ENCODE measurements around the gene CNN1.

Gene CNN1

GRCh38 chr19:11538232-11539036 lies at the start of gene CNN1:
CNN1 (plus strand) TSS chr19:11538851; CDS start chr19:11538928, 77 bp downstream.
- H3K4me3 ChIP-seq (ENCODE audit: low read depth, low read length), result peak within 1 kb of the TSS; percentile 35

DNA sequence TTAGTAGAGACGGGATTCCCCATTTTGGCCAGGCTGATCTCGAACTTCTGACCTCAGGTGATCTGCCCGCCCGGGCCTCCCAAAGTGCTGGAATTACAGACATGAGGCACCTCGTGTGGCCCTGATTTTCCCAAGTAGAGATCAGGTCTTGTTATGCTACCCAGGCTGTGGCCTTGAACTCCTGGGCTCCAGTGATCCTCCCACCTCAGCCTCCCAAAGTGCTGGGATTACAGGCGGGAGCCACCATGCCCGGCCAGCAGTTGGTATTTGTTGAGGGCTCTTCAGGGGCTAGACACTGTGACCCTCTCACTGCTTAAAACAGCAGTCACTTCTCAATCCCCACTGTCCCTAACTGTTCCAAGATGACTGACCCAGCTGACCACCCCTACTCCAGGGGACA lies 49.3 kb upstream of the CNN1 start:
- no peak overlapping the region for H3K4me3 ChIP-seq (ENCODE audit: low read depth, low read length)

DNA sequence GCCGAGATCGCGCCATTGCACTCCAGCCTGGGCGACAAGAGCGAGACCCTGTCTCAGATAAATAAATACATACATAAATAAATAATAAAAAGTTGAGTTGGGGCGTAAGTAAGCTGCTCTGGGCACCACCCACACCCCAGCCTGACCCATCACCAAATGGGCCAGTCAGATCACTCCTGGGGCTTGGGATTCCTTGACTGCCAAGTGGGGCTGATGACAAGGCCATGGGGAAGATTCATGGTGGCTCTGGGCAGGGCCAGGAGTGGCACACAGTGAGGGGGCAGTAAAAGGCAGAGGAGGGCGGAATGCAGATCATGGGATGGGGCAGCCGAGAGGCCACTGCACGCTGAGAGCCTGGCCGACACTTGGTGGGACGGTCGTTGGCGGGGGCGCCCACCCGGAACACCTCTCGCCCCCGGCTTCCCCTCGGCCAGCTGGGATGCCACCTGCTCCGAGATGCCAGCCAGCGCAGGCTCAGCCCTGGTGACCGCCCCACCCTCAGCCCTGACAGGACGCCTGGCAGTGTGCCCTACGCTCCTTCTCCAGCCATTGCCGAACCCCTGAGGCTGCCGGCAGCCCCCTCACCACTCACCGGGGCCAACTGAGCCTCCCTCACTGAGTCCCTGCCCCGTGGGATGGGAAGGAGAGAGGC lies 43.9 kb upstream of the CNN1 start:
- no peak overlapping the region for H3K4me3 ChIP-seq (ENCODE audit: low read depth, low read length)

DNA sequence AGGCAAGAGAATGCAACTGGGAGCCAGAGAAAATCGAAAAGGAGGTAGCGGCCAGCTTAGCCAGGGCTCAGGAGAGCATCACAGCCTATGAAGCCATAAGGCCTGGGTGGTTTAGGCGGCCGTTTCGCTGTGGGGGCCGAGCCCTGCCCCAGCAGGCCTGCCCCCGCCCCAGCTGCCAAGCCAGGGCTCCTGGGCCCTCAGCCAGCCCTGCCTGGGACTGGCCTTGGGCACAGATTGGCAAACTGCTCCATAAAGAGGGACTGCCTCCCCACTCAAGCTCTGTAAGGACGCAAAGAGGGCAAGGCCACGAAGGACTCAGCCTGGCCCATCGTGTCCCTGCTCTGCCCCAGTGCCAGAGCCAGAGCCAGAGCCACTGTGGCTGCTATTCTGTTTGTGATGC lies 43.2 kb upstream of the CNN1 start:
- H3K4me3 ChIP-seq (ENCODE audit: low read depth, low read length), result no peak overlapping the region

GRCh38 chr19:11495885-11496284 lies 42.8 kb upstream of the CNN1 start:
- no peak overlapping the region for H3K4me3 ChIP-seq (ENCODE audit: low read depth, low read length)

GRCh38 chr19:11496391-11497163 lies 42.1 kb upstream of the CNN1 start:
- H3K4me3 ChIP-seq (ENCODE audit: low read depth, low read length), result no peak overlapping the region

GRCh38 chr19:11499220-11499726 lies 39.4 kb upstream of the CNN1 start:
- H3K4me3 ChIP-seq (ENCODE audit: low read depth, low read length), result no peak overlapping the region

DNA sequence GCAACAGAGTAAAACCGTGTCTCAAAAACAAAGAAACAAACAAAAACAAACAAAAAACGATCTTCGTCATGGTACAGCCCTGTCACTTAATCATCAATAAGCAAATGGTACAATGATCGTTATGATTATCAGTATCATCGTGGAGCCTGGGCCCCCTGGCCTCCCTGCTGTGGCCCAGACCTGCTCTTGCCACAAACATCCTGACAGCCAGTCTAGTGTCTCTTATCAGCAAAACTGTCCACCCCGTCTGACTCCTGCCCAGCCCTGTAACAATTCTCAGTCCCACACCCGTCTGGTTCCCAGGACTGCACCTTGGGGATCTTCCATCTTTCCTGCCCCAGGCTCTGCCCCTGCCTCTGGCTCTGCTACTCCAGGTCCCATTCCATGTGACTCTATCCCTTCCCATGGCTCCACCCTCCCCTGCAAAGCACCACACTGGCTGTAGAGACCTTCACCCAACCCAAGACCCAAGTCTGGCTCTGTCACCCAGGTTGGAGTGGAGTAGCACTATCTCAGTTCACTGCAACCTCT lies 38.7 kb upstream of the CNN1 start:
- H3K4me3 ChIP-seq (ENCODE audit: low read depth, low read length), result no peak overlapping the region

DNA sequence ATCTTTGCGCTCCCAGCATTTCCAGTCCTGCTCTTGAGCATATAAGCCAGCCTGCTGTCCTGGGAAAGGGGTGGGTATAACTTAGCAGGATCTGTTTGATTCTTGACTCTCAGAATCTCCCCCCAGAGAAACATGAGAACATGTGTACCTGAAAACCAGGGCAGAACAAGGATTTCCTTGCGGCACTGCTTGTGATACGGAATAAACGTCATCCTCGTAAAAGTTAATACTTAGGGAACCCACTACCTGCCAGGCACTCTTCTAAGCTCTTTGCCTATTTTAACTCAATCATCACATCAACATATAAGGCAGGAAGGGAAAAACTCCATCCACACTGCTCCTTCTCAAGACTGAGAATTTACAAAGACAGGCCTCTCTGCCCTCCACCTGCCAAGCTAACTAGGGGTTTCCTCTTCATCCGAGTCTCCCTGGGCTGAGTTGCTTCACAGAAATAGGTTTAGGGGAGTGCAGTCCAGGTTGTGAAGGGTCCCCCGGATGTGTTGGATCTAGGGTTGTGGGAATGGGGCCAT lies 34.1 kb upstream of the CNN1 start:
- peak overlapping the region; percentile 30 for H3K4me3 ChIP-seq (ENCODE audit: low read depth, low read length)

- H3K4me3 ChIP-seq (ENCODE audit: low read depth, low read length), result peak overlapping the region; percentile 70
Observed at GRCh38 chr19:11505032-11505503, 33.6 kb upstream of the CNN1 start.

DNA sequence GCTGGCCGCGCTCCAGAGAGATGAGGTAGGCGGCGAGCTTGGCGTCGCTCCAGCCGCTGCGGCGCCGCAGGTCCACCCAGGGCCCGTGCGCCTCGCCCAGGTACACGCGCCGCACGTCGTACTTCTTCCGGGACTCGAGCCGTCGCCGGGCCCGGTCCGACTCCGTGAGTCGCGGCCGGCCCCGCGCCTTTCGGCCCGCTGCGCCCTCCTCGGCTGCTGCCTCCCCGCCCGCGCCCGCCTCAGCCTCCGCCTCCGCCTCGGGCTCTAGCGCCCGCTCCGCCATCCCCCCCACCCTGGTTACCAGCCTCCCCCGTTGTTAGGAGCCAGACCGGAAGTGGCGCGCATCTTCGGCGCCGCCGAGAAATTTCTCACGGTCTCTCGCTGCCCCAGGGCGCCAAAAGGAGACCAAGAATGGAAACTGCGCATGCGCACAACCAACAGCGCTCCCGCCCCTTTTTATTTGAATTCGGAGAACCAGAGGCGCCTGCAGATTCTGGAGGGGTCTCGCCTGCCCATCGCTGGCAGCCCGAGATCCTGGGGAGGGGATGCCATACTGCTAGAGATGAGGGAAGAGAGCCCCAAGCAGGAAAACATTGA lies 33.0 kb upstream of the CNN1 start, which contains the start of gene ZNF653:
Gene ZNF653, minus strand, starts transcription at position 336 of the 597 bp plus-strand sequence. Its CDS starts 53 bp downstream, at position 283.
- peak within 1 kb of the TSS; percentile 70 for H3K4me3 ChIP-seq (ENCODE audit: low read depth, low read length)

DNA sequence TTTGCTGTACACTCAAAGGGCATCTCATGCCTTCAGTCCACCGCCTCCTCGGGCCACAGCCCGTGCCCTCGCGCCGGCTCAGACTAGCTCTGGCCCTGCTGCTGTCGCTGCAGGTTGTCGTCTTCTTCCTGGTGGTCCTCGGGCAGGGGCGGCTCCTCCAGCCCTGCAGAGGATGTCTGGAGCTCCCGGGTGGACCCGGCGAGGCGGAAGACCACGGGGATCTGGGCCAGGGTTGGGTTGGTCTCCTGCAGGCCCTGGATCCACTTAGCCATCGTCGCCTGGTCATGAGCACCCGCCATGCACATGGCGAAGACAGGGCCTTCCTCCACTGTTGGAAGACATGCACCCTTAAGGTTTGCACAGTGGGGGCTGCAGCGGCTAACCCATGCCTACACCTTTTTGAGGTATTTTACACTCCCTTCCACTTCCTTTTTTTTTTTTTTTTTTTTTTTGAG lies 32.5 kb upstream of the CNN1 start:
- peak overlapping the region; percentile 17 for H3K4me3 ChIP-seq (ENCODE audit: low read depth, low read length)

GRCh38 chr19:11506967-11507366 lies 31.7 kb upstream of the CNN1 start:
- H3K4me3 ChIP-seq (ENCODE audit: low read depth, low read length), result no peak overlapping the region

DNA sequence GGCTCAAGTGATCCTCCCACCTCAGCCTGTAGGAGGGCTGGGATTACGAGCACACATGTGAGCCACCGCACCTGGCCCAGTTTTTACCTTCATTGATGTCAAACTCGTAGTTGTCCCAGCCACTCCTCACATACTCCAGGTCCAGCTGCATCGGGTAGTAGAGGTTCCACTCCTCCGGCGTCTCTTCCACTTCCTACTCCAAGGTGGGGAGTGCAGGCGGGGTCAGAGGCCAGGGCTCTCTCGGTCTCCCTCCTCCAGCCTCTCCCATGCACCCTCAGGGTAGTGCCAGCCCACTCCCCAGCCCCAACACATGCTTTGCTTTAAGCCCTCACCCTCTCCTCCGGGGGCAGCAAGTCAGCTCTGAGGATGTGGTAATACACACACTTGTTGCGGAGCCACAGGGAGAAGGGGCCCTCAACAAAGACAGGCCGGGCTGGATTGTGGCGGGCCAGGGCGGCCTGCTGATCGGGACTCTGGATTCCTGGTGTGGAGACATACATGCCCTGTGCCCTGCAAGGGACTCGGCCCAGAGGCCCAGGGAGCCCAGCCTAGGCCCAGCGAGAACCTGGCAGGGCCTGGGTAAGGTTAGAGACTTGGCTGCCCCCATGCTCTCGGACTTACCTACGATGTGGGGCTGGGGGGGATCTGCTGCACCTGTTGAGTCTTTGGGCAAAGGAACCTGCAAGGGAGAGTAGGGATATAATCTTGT lies 31.1 kb upstream of the CNN1 start:
- no peak overlapping the region for H3K4me3 ChIP-seq (ENCODE audit: low read depth, low read length)

- H3K4me3 ChIP-seq (ENCODE audit: low read depth, low read length), result no peak overlapping the region
Observed at GRCh38 chr19:11510444-11510843, 28.2 kb upstream of the CNN1 start.

GRCh38 chr19:11513946-11514345 lies 24.7 kb upstream of the CNN1 start:
- H3K4me3 ChIP-seq (ENCODE audit: low read depth, low read length), result no peak overlapping the region

- no peak overlapping the region for H3K4me3 ChIP-seq (ENCODE audit: low read depth, low read length)
Observed at GRCh38 chr19:11519138-11519537, 19.5 kb upstream of the CNN1 start.

- peak within 1 kb of the TSS; percentile 79 for H3K4me3 ChIP-seq (ENCODE audit: low read depth, low read length)
Observed at GRCh38 chr19:11528551-11529341, 9.9 kb upstream of the CNN1 start, which contains the start of gene ECSIT. ECSIT (minus strand) TSS chr19:11529134; CDS start chr19:11519170, 9,964 bp downstream.

DNA sequence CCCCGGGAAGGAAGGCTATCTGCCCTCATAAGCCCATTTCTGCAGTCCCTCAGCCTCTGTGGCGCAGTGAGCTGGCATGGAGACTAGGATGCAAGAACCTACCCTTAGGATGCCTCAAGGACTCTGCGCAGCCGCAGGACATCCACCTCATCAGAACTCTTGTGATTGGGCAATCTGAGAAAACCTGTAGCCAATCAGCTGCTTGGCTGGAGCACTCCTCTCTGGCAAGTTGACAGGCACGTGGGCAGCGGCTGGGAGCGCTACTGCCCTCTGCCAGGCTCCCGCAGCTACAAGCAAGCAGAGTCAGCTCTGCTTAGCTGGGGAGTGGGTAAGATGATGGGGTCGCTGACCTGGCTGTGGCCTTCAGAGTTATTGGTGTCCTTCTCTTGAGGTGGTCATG lies 8.2 kb upstream of the CNN1 start:
- H3K4me3 ChIP-seq (ENCODE audit: low read depth, low read length), result no peak overlapping the region
